GM12864 (cell line): Measurements from ENCODE around the gene NPC1L1.
"Not testable (repeated sequence)": the region's sequence is repeated elsewhere in the genome, so short reads cannot be mapped to it uniquely, and the experiment has no call there.

Experiments used
- DNase-seq: peaks from one replicate; pipeline ENCODE4 v3.0.0-alpha.2; 2011; ENCODE audit warnings: low read depth
- H3K4me3 ChIP-seq: 2 replicates; pipeline ENCODE4 v1.5.1; 2011; ENCODE audit warnings: mild to moderate bottlenecking, low read depth, low read length, control low read depth
- TF ChIP-seq, protein P1 (sequence below): IDR thresholded peaks from 2 replicates; pipeline ENCODE4 v1.5.1; 2011; ENCODE audit warnings: low read depth, mild to moderate bottlenecking, moderate library complexity, low read length, control low read depth, inconsistent platforms; ENCODE audit errors: missing control alignments

The NPC1L1 gene

DNA sequence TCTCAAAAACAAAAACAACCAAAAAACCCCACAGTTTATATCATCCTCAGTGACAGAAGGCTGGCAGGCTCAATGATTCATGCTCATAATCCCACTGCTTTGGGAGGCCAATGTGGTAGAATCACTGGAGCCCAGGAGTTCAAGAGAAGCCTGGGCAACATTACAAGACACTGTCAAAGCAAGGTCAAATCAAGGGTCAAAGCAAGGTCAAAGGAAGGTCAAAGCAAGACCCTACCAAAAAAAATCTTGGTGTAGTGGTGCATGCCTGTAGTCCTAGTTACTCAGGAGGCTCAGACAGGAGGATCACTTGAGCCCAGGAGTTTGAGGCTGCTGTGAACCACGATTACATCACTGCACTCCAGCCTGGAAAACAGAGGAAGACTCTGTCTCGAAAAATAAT lies 14.2 kb upstream of the NPC1L1 start:
- no peak for DNase-seq
- H3K4me3 ChIP-seq, result no peak overlapping the region
- TF ChIP-seq, protein P1, sequence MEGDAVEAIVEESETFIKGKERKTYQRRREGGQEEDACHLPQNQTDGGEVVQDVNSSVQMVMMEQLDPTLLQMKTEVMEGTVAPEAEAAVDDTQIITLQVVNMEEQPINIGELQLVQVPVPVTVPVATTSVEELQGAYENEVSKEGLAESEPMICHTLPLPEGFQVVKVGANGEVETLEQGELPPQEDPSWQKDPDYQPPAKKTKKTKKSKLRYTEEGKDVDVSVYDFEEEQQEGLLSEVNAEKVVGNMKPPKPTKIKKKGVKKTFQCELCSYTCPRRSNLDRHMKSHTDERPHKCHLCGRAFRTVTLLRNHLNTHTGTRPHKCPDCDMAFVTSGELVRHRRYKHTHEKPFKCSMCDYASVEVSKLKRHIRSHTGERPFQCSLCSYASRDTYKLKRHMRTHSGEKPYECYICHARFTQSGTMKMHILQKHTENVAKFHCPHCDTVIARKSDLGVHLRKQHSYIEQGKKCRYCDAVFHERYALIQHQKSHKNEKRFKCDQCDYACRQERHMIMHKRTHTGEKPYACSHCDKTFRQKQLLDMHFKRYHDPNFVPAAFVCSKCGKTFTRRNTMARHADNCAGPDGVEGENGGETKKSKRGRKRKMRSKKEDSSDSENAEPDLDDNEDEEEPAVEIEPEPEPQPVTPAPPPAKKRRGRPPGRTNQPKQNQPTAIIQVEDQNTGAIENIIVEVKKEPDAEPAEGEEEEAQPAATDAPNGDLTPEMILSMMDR, result no peak

- not testable (repeated sequence) for H3K4me3 ChIP-seq, DNase-seq
Measured at GRCh38 chr7:44552473-44553005, 11.4 kb upstream of the NPC1L1 start.

DNA sequence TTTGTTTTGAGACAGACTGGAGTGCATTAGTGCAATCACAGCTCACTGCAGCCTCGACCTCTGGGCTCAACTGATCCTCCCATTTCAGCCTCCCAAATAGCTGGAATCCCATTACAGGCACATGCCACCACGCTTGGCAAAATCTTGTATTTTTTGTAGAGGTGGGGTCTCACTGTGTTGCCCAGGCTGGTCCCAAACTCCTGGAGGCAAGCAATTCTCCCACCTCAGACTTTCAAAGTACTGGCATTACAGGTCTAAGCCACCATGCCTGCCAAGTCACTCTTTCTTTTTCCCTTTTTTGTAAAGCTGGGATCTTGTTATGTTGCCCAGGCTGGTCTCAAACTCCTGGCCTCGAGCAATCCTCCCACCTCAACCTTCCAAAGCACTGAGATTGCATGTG lies 8.3 kb upstream of the NPC1L1 start:
- H3K4me3 ChIP-seq, result no peak overlapping the region
- TF ChIP-seq, protein P1, result no peak
- no peak for DNase-seq

GRCh38 chr7:44548893-44549292 lies 7.8 kb upstream of the NPC1L1 start:
- no peak for DNase-seq

DNA sequence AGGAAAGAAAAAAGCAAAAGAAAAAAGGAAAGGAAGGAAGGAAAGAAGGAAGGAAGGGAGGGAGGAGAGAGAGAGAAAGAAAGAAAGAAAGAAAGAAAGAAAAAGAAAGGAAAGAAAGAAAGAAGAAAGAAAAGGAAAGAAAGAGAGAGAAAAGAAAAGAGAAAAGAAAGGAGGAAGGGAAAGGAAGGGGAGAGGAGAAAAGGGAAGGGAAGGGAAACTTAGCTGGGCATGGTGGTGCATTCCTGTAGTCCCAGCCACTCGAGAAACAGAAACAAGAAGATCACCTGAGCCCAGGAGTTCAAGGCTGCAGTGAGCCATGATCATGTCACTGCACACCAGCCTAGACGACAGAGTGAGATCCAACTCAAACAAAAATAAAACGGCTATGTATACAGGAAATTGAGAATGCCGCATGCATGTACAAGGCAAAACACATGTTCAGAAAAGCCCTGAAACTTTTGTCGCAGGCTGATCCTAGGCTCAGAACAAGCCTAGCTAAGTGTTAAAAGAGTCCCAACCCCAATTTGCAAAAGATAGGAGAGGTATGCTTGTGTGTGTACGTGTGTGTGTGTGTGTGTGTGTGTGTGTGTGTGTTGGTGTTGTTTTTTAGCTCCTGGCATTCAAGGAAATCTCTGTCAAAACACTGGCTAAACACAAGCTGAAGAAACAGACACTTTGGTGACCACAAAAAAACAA lies 6.6 kb upstream of the NPC1L1 start:
- no peak overlapping the region for H3K4me3 ChIP-seq
- TF ChIP-seq, protein P1, result no peak
- no peak for DNase-seq

More at GRCh38 chr7:44548893-44549292, 7.8 kb upstream of the NPC1L1 start:
- no peak overlapping the region for H3K4me3 ChIP-seq
- TF ChIP-seq, protein P1, result no peak

DNA sequence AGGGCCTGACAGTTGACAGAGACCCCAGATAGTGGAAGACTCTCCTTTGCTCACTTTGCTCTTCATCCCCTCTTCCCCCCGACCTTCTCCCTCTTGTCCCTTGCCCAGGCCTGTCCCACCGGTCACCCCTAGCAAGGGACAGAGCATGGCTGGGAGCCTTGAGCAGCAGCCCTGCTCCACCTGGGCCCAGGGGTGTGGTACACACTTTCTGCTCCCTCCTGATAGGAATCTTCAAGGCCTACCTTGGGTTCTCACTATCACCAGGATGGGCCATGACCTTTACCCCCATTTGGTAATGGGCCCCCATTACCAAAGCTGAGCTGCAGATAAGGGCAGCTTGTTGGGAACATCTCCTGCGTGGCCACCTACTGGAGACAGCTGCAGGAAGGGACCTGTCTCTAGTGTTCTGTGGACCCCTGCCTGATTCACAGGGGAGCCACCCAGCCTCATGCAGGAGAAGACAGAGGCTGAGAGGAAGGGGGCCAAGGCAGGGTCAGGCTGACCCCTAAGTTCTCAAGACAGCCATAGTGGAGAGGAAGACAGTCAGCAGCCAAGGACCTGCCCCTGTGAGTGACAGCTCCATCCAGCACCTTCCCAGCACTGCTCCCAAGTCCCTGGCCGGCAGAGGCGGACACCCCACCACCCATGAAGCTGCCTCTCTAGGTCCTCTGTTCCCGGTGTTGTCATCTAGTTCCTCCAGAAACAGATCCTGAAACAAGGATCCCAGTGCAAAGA lies 913 bp upstream of the NPC1L1 start:
- H3K4me3 ChIP-seq, result no peak overlapping the region
- TF ChIP-seq, protein P1, result no peak
- no peak for DNase-seq

GRCh38 chr7:44540592-44541027 lies 520 bp downstream of the NPC1L1 start:
- DNase-seq, result no peak
- H3K4me3 ChIP-seq, result no peak overlapping the region
- TF ChIP-seq, protein P1, result no peak
